Smooth muscle cell (in vitro differentiated cells): ENCODE results near the gene LIMCH1. TPM values are rescaled to one million over a fixed set of nuclear protein-coding genes. Genes with fewer than 3 reads are reported as not detected.

ENCODE experiments used
- DNase-seq: peaks from one replicate; lab custom pipeline; 2025; ENCODE audit not compliant: unreplicated experiment; lab: John Stamatoyannopoulos, UW
- H2AFZ ChIP-seq: fragments of 200-600 bp; sonication (generic); 2 replicates; pipeline ENCODE4 v1.6.0; 2016; ENCODE audit warnings: antibody characterized with exemption, low read depth, mild to moderate bottlenecking
- H3F3A ChIP-seq: fragments of 200-600 bp; sonication (generic); 2 replicates; pipeline ENCODE4 v1.6.0; 2017; ENCODE audit warnings: antibody characterized with exemption, low read depth
- H3K27ac ChIP-seq: fragments of 200-600 bp; sonication (generic); 2 replicates; pipeline ENCODE4 v1.5.1; 2016; ENCODE audit warnings: low read depth, mild to moderate bottlenecking
- H3K27me3 ChIP-seq: fragments of 200-600 bp; sonication (generic); 2 replicates; pipeline ENCODE4 v1.6.1; 2016; ENCODE audit warnings: low read depth, mild to moderate bottlenecking
- H3K36me3 ChIP-seq: fragments of 200-600 bp; sonication (generic); 2 replicates; pipeline ENCODE4 v1.5.1; 2016; ENCODE audit warnings: low read depth
- H3K4me1 ChIP-seq: fragments of 200-600 bp; sonication (generic); 2 replicates; pipeline ENCODE4 v1.5.1; 2016; ENCODE audit warnings: low read depth
- H3K4me2 ChIP-seq: fragments of 200-600 bp; sonication (generic); 2 replicates; pipeline ENCODE4 v1.6.0; 2016; ENCODE audit warnings: mild to moderate bottlenecking
- H3K4me3 ChIP-seq: fragments of 200-600 bp; sonication (generic); 2 replicates; pipeline ENCODE4 v1.5.1; 2016; ENCODE audit warnings: mild to moderate bottlenecking
- H3K79me2 ChIP-seq: fragments of 200-600 bp; sonication (generic); 2 replicates; pipeline ENCODE4 v1.6.0; 2016; ENCODE audit warnings: low read depth, mild to moderate bottlenecking
- H3K9ac ChIP-seq: fragments of 200-600 bp; sonication (generic); 2 replicates; pipeline ENCODE4 v1.6.0; 2016; ENCODE audit warnings: low read depth
- H3K9me3 ChIP-seq: fragments of 200-600 bp; sonication (generic); replicated peaks from 2 replicates; pipeline ENCODE4 v1.5.1; 2016; ENCODE audit warnings: low read depth
- H4K20me1 ChIP-seq: fragments of 200-600 bp; sonication (generic); 2 replicates; pipeline ENCODE4 v1.6.0; 2016; ENCODE audit warnings: low read depth
- CTCF ChIP-seq: fragments of 200-600 bp; sonication (generic); IDR thresholded peaks from 2 replicates; pipeline ENCODE4 v1.5.1; 2017; ENCODE audit warnings: borderline replicate concordance, mild to moderate bottlenecking, antibody characterized with exemption; ENCODE audit not compliant: insufficient read depth, poor library complexity, severe bottlenecking
- WGBS: methylation state at CpG from one replicate; pipeline ENCODE4 v1.1.7; 2016; ENCODE audit warnings: low lambda C conversion rate; 5-methylcytosine and 5-hydroxymethylcytosine counted together
- polyA plus RNA-seq: library from polyadenylated mRNA; unstranded; fragments of >200 nt; fragmentation: Nextera tagmentation; extraction: Ambion mirVana; gene quantifications from 2 replicates; pipeline ENCODE4 v1.2.1, GENCODE V29; 2016
- total RNA-seq: library from RNA; depleted of rRNA; stranded (reverse); fragments of >200 nt; gene quantifications from 2 replicates; pipeline ENCODE4 v1.2.3, GENCODE V29; 2014

LIMCH1 gene
- total and polyA plus RNA-seq, 2 experiments from 2014 or later = 2.6 to 7.6 TPM

GRCh38 chr4:41541687-41542094, 3.7 kb downstream of the LIMCH1 start:
- Histone ChIP-seq H3K4me3 (no peak overlapping the region), H3K4me2 (no peak overlapping the region), H3K9ac (no peak overlapping the region), H4K20me1 (no peaks in the 10 kb centered on the region), H3F3A (no peaks in the 10 kb centered on the region), H2AFZ (no peak overlapping the region), H3K27ac (no peak overlapping the region), H3K36me3 (no peaks in the 10 kb centered on the region), H3K79me2 (no peaks in the 10 kb centered on the region), H3K4me1 (no peaks in the 10 kb centered on the region), H3K9me3 (no peaks in the 10 kb centered on the region), H3K27me3 (no peaks in the 10 kb centered on the region)
- TF ChIP-seq CTCF = no peak
- 75% methylated on average over 7 of the region's 7 CpGs for WGBS
- DNase-seq = no peak

- no peak overlapping the region for H3K27ac ChIP-seq
- no peak for DNase-seq
- no peak overlapping the region for H3K9ac ChIP-seq
- no peak overlapping the region for H3K4me3 ChIP-seq
- H3K79me2 ChIP-seq = no peaks in the 10 kb centered on the region
- H3K9me3 ChIP-seq = no peaks in the 10 kb centered on the region
- TF ChIP-seq CTCF = no peak
- H4K20me1 ChIP-seq = no peaks in the 10 kb centered on the region
- WGBS = 78% methylated on average over 5 of the region's 5 CpGs
- no peaks in the 10 kb centered on the region for H3K4me1 ChIP-seq
- no peak overlapping the region for H2AFZ ChIP-seq
- no peaks in the 10 kb centered on the region for H3F3A ChIP-seq
- H3K36me3 ChIP-seq = no peaks in the 10 kb centered on the region
- H3K27me3 ChIP-seq = no peaks in the 10 kb centered on the region
- H3K4me2 ChIP-seq = no peak overlapping the region
Observed at GRCh38 chr4:41542526-41543275, 4.7 kb downstream of the LIMCH1 start.

- no peak for DNase-seq
- Histone ChIP-seq H3F3A (no peaks in the 10 kb centered on the region), H3K36me3 (no peaks in the 10 kb centered on the region), H3K4me1 (no peaks in the 10 kb centered on the region), H3K9ac (no peak overlapping the region), H3K27me3 (no peaks in the 10 kb centered on the region), H3K4me2 (no peak overlapping the region), H3K79me2 (no peaks in the 10 kb centered on the region), H3K27ac (no peak overlapping the region), H2AFZ (no peak overlapping the region), H4K20me1 (no peaks in the 10 kb centered on the region), H3K4me3 (no peak overlapping the region), H3K9me3 (no peaks in the 10 kb centered on the region)
- WGBS = 80% methylated on average over 6 of the region's 6 CpGs
- TF ChIP-seq CTCF = no peak
Observed at GRCh38 chr4:41545238-41545637, 7.3 kb downstream of the LIMCH1 start.

GRCh38 chr4:41546638-41547037, 8.7 kb downstream of the LIMCH1 start:
- H3K27ac ChIP-seq = no peak overlapping the region
- no peak overlapping the region for H2AFZ ChIP-seq
- no peaks in the 10 kb centered on the region for H3F3A ChIP-seq
- H3K4me1 ChIP-seq = no peaks in the 10 kb centered on the region
- H3K9me3 ChIP-seq = no peaks in the 10 kb centered on the region
- no peaks in the 10 kb centered on the region for H3K27me3 ChIP-seq
- H3K9ac ChIP-seq = no peak overlapping the region
- WGBS = 65% methylated on average over 2 of the region's 2 CpGs
- H3K4me3 ChIP-seq = no peak overlapping the region
- H3K36me3 ChIP-seq = no peaks in the 10 kb centered on the region
- H4K20me1 ChIP-seq = no peaks in the 10 kb centered on the region
- no peak for TF ChIP-seq CTCF
- H3K4me2 ChIP-seq = no peak overlapping the region
- no peak for DNase-seq
- no peaks in the 10 kb centered on the region for H3K79me2 ChIP-seq
